Fibroblast of peridontal ligament (primary cell): Measurements from ENCODE around the gene RMP24.
"Not testable (repeated sequence)": the region's sequence is repeated elsewhere in the genome, so short reads cannot be mapped to it uniquely, and the experiment has no call there.

Experiments used
- DNase-seq: peaks from one replicate; pipeline ENCODE4 v3.0.0-alpha.2; 2010; ENCODE audit errors: extremely low read depth

RMP24 gene

DNA sequence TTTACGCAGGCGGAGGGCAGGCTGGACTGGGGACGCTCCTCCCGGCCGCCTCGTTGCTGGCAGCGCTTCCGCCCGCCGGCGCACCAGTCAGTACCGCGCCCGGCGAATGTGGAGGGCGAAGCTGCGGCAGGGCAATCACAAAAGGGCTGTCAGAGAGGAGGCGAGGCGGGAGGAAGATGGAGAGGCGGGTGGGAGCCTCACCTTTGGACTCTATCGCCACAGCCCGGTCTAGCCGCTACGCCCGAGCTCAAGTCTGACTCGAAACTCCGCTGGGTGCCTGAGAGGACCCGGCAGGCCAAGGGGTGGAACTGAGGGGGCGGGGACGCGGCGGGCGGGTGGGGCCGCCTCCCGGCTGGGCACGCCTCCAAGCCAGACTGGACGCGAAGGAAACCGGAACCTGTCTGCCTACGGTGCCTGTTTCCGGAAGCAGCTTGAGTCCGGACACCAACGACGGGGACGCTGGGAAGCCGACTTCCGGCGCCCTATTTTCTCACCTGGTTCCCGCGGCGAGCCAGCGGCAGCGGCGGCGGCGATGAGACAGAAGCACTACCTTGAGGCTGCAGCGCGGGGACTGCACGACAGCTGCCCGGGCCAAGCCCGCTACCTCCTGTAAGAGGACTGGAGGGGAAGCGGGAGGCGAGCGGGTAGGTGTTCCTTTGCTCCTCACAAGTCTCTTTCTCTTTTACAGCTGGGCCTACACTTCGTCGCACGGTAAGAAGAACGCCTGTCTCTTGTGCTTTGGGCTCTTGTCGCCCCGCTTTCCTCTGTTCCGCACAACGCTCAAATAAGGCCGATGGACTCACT lies at the start of gene RMP24:
TSS of gene RMP24 (plus strand) at position 483 of the 804 bp plus-strand sequence.
- peak; percentile 96 for DNase-seq

- no peak for DNase-seq
Measured at GRCh38 chr18:35923939-35924684, 48.4 kb upstream of the RMP24 start.

DNA sequence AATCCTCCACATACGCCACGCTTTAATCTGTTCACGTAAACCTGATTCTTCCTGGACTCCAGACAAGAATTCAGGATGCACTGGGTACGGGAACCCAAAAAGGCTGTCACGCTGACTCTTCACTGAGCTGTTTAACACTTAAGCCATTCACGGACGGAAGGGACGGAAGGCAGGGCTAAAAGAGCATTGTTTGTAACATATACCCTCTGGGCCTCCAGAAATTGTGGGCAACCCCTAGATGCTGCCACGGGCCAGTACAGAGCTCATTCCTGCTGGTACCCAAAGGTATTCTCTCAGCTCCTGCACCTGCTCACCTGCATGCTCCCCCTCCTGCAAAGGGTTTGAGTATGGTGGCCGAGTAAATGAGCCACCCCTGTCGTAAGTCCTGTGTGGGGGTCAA lies 45.6 kb upstream of the RMP24 start:
- no peak for DNase-seq

DNA sequence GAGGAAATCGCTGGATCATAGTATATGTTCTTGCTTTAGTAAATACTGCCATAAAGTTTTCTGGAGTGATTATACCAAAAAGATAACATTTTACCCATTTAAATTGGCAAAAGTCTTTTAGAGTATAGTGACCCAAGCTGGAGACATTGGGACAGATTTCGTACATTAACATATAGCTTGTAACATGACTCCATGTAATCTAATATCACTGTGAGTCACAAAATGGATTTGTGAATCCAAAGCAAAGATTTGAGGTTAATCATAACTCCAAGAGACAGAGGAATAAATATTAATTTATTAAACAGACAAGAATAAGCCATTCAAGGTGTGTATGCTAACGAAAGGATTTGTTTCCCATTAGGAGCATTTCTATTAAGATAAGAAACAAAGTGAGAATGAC lies 45.0 kb upstream of the RMP24 start:
- DNase-seq: no peak

- DNase-seq: no peak
Measured at GRCh38 chr18:35933982-35934381, 38.5 kb upstream of the RMP24 start.

DNA sequence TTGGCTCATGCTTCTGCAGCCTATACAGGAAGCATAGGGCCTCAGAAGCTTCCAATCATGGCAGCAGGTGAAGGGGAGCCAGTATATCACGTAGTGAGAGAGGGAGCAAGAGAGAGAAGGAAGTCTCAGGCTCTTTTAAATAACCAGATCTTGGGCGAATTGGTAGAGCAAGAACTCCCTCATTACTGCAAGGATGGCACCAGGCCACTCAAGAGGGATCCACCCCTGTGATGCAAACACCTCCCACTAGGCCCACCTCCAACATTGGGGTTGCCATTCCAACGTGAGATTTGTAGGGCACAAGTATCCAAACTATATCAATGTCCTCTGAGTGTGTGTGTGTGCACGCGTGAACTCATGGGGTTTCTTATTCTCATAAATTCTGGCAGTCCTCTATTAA lies 37.6 kb upstream of the RMP24 start:
- no peak for DNase-seq

- DNase-seq: no peak
Measured at GRCh38 chr18:35935805-35936204, 36.7 kb upstream of the RMP24 start.

DNA sequence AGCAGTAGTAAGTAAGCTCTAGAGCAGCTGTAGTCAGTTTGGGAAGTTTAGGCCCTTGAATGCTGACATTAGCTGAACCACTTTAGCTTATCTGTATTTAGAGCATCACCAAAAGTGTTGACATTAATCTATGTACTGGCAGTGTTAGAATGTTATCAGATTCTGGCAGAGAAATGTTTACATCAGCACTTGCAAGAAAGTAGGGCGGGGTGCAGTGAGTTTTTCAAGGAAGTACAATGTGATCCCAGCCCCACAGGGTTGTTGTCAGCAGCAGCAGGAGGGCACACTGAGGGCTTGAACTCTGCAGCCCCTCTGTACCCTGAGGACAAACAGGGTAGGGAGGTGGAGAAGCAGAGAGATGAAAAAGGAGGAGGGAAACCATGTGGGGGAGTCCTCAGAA lies 35.5 kb upstream of the RMP24 start:
- DNase-seq: no peak

DNA sequence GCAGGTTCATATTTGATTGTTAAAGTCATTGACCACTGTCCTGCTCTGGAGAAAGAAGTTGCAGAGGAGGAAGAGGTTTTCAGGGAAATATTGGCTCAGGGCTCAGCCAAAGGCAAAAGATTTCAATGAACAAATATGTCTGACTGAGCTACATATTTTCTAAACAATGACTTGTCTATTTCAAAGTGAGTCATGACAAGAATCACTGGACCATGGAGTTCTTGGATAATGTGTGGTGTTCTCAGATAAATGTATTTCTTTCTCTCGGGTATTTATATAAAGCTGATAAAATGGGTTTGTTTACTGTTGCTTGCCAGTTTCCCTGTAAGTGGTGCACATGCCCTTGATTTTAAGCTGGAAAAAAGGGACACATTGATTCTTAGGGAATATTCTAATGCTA lies 34.3 kb upstream of the RMP24 start:
- DNase-seq: peak; percentile 44

DNA sequence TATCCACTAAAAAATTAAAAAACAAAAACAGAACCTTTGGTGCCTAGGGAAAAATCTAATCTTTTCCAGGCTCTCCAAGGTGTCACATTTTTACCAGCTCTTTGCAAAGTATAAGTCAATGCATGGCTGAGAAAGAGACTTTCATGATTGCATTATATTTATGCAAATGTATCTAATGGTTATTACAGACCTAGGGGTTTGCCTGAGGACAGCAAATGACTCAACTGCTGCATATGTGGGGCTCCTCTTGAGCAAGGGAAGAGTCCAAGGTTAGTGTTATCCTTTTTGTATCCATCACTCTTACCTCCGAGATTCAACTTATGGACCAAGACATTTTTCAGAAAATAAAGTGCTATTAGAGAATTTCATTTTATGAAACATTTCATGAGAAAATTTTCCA lies 33.9 kb upstream of the RMP24 start:
- DNase-seq: no peak

- DNase-seq: peak; percentile 5
Measured at GRCh38 chr18:35939138-35939537, 33.3 kb upstream of the RMP24 start.

- no peak for DNase-seq
Measured at GRCh38 chr18:35941299-35941698, 31.2 kb upstream of the RMP24 start.

DNA sequence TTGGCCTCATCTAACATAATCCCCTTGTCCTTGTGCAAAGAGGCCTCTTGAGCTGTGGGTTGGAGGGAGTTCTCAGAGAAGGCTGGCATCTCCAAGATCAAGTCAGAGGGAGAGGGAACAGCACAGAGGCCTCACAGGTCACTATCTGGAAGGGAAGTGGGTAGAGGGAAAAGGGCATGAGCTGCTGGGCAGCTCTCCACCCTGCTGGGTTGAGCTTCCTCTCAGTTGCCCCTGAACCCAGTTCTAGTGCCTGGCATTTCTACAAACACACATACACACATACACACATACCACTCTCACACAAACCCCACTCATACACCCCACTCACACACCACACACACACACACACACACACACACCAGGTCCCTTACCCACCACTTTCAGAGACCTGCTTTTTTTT lies 30.3 kb upstream of the RMP24 start:
- DNase-seq: no peak

DNA sequence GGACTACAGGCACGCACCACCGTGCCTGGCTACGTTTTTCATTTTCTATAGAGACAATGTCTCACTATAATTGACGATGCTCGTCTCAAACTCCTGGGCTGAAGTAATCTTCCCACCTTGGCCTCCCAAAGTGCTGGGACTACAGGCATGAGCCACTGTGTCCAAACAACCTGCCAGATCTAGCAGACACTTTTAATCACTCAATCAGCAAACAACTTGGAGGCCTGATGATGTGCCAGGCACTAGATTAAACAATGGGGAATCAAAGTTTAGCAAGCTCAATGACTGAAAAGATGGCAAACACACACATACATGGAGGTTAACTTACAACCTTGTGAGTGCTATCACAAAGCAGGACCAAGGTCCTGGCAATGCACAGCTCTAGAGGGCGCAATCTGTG lies 29.8 kb upstream of the RMP24 start:
- no peak for DNase-seq

DNA sequence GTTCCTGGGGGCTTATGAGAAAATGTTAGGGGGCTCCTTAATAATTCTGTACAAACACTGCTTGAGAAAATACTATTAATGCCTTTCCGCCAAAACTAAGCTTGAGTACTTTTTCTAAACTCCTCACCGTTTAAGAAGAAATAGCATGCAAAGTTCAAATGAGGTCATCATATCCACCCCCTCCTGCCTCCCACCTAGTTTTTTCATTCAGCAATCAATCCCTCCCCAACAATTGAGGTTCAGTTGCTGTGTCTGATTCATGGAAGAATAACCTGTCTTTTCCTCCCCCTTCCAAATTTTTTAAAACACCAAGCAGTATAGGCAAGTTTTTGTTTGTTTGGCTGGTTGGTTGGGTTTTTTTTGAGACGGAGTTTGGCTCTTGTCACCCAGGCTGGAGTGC lies 24.4 kb upstream of the RMP24 start:
- DNase-seq: no peak

- no peak for DNase-seq
Measured at GRCh38 chr18:35949090-35949489, 23.4 kb upstream of the RMP24 start.

DNA sequence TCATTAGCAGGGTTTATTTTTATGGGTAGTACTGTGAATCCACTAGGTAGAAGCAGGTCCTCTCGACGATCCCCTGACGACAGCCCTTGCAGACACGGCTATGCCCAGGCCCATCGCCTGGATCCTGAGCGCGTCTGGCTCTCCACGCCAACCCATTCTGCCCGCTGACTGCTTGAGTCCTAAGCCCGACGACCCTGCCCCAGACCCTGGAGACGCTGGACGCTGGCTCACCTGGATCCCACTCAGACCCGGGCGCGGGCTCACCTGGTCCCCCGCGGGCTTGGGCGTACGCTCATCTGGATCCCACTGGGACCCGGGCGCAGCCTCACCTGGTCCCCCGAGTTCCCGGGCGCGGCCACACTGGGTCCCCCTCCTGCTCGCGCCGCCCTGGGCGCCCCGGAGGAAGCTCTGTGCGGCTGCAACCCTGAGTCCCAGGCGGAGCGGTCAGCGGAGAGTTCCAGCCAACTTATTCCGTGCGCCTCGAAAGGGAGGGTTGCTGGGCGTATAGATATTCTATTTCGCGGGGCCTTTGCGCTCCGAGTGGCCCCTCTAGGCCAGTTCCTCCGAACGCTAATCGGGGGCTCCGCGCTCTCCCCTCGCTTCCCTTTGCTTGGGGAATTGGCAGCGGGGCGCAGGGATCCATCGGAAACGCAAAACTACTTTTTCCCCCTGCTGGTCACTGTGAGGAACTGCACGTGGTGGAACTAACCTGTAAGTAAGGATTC lies 22.4 kb upstream of the RMP24 start:
- DNase-seq: peak; percentile 74

DNA sequence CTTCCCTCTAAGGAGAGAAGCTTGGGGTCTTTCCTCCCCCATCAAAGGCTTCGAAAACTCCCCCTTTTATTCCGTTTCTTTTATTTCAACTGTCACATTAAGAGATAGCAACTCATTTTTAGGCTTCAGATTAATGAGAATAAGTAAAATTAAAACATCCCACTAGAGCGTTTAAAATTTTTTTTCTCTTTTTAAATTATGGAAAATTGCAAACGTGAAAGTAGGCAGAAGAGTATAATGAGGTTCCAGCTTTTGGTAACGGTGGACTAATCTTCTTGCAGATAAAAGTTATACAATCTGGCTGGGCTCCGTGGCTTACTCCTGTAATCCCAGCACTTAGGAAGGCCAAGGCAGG lies 21.9 kb upstream of the RMP24 start:
- DNase-seq: no peak

DNA sequence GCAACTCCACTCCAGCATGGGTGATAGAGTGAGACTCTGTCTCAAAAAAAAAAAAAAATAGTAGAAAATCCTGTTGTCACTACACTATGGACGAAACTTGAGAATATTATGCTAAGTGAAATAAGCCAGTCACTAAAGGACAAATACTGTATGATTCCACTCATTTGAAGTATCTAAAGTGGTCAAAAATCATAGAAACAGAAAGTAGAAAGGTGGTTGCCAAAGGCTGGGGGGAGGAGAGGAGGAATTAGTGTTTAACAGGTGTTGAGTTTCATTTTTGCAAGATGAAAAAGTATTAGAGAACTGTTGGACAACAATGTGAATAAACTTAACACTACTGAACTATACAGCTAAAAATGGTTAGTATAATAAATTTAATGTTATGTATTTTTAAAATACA lies 18.8 kb upstream of the RMP24 start:
- DNase-seq: no peak

GRCh38 chr18:35956226-35956625 lies 16.3 kb upstream of the RMP24 start:
- no peak for DNase-seq

DNA sequence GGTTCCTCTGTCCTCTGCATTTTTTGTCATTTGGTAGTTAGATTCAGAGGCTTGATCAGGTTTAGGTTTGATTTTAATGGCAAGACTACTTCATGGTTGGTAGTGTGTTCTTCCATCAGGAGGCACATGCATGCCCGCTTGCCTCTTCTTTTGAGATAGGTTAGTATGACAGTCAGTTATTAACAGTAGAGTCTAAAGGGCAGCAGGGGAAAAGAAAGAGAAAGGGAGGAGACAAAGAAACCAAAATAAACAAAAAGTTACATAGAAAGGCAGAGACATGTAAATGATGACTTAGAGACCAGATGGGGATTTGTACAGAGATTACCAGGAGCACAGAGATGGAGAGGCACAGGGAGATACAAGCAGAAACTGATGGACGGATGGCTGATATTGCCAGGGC lies 10.2 kb upstream of the RMP24 start:
- DNase-seq: no peak

- no peak for DNase-seq
Measured at GRCh38 chr18:35964319-35964718, 8.2 kb upstream of the RMP24 start.

GRCh38 chr18:35967866-35968265 lies 4.6 kb upstream of the RMP24 start:
- DNase-seq: not testable (repeated sequence)
